Superior temporal gyrus (tissue), 1 donor: ENCODE measurements around the gene NACA.
"Not testable (repeated sequence)": the region's sequence is repeated elsewhere in the genome, so short reads cannot be mapped to it uniquely, and the experiment has no call there.

Experiments
- DNase-seq: peaks from one replicate; pipeline ENCODE4 v3.0.0-alpha.2; 2016; ENCODE audit errors: extremely low spot score

Gene NACA

GRCh38 chr12:56724972-56725722, at the start of gene NACA:
NACA (minus strand) TSS chr12:56725299; CDS start chr12:56724521, 778 bp downstream.
- DNase-seq = peak; percentile 99

- no peak for DNase-seq
These were observed 48.0 kb upstream of the NACA start for GRCh38 chr12:56773113-56773512.

GRCh38 chr12:56772625-56773024, 47.5 kb upstream of the NACA start:
- DNase-seq = no peak

- DNase-seq = no peak
These were observed 44.8 kb upstream of the NACA start for GRCh38 chr12:56769868-56770267.

GRCh38 chr12:56768424-56768823, 43.3 kb upstream of the NACA start:
- no peak for DNase-seq

GRCh38 chr12:56766535-56766934, 41.4 kb upstream of the NACA start:
- no peak for DNase-seq

GRCh38 chr12:56763753-56764657, 38.9 kb upstream of the NACA start:
- no peak for DNase-seq

GRCh38 chr12:56761812-56762211, 36.7 kb upstream of the NACA start:
- DNase-seq = no peak

- DNase-seq = no peak
These were observed 35.4 kb upstream of the NACA start for GRCh38 chr12:56760460-56760859.

GRCh38 chr12:56759263-56759908, 34.3 kb upstream of the NACA start:
- no peak for DNase-seq

- DNase-seq = no peak
These were observed 33.7 kb upstream of the NACA start for GRCh38 chr12:56758728-56759262.

GRCh38 chr12:56757971-56758370, 32.9 kb upstream of the NACA start:
- not testable (repeated sequence) for DNase-seq

GRCh38 chr12:56753566-56753965, 28.5 kb upstream of the NACA start:
- no peak for DNase-seq

- peak; percentile 86 for DNase-seq
These were observed 26.9 kb upstream of the NACA start, which contains the start of gene PRIM1 for GRCh38 chr12:56751712-56752598. PRIM1 (minus strand) TSS chr12:56752323; CDS start chr12:56752298, 25 bp downstream.

- DNase-seq = not testable (repeated sequence)
These were observed 25.5 kb upstream of the NACA start for GRCh38 chr12:56750596-56750995.

- no peak for DNase-seq
These were observed 24.8 kb upstream of the NACA start for GRCh38 chr12:56749853-56750252.

- DNase-seq = no peak
These were observed 24.3 kb upstream of the NACA start for GRCh38 chr12:56749359-56749758.

- DNase-seq = no peak
These were observed 3.2 kb upstream of the NACA start for GRCh38 chr12:56728139-56728861.

- DNase-seq = not testable (repeated sequence)
These were observed 1.1 kb upstream of the NACA start for GRCh38 chr12:56726196-56726675.

GRCh38 chr12:56725723-56726102, 614 bp upstream of the NACA start:
- no peak for DNase-seq
